H1 (cell line): ENCODE data around the gene CENPA. TPM values are rescaled to one million over a fixed set of nuclear protein-coding genes. Genes with fewer than 3 reads are reported as not detected.

Source experiments
- CTCF ChIA-PET: fragments of 300-600 bp; sonication (Branson Sonifier 250); formaldehyde crosslinking; loops from one replicate; lab custom pipeline; 2021; ENCODE audit not compliant: partially characterized antibody; lab: Charles Lee
- POLR2A ChIA-PET: fragments of 300-600 bp; sonication (Branson Sonifier 250); formaldehyde crosslinking; loops from one replicate; lab custom pipeline; 2021; ENCODE audit warnings: inconsistent platforms; ENCODE audit not compliant: partially characterized antibody; lab: Charles Lee
- DNase-seq, 2 experiments: peaks; one replicate each; pipeline versions ENCODE4 v3.0.0 to v3.0.0-alpha.2; 2010 to 2022; ENCODE audit warnings: low spot score in 2 of 2, low read depth in 1 of 2, mixed read lengths in 1 of 2
- FAIRE-seq: peaks from 2 replicates; lab custom pipeline; 2011; peaks lifted over from hg19 to GRCh38; lab: Jason Lieb, UNC
- H2AFZ ChIP-seq: 2 replicates; pipeline ENCODE4 v1.8.1; 2012; ENCODE audit warnings: low read length, inconsistent platforms
- H2AK5ac ChIP-seq: 2 replicates; pipeline ENCODE4 v1.6.1; 2013; ENCODE audit warnings: low read depth, low read length
- H2BK120ac ChIP-seq: replicated peaks from 2 replicates; pipeline ENCODE3; 2013; ENCODE audit warnings: low read depth, low read length, inconsistent platforms
- H2BK12ac ChIP-seq: 2 replicates; pipeline ENCODE4 v1.6.1; 2013; ENCODE audit warnings: low read depth, low read length
- H2BK15ac ChIP-seq: 2 replicates; pipeline ENCODE4 v1.6.1; 2013; ENCODE audit warnings: low read length
- H2BK20ac ChIP-seq: 2 replicates; pipeline ENCODE4 v1.6.1; 2013; ENCODE audit warnings: low read length
- H2BK5ac ChIP-seq: 2 replicates; pipeline ENCODE4 v1.6.1; 2013; ENCODE audit warnings: low read depth, low read length
- H3K14ac ChIP-seq: 2 replicates; pipeline ENCODE4 v1.6.1; 2013; ENCODE audit warnings: inconsistent platforms; ENCODE audit not compliant: insufficient read length
- H3K18ac ChIP-seq: 2 replicates; pipeline ENCODE4 v1.6.1; 2013; ENCODE audit warnings: low read length; ENCODE audit errors: extremely low read depth
- H3K23ac ChIP-seq: 2 replicates; pipeline ENCODE4 v1.6.1; 2013; ENCODE audit warnings: inconsistent platforms; ENCODE audit not compliant: insufficient read length
- H3K23me2 ChIP-seq: 2 replicates; pipeline ENCODE4 v1.6.1; 2013; ENCODE audit warnings: low read depth, low read length
- H3K27ac ChIP-seq: 2 replicates; pipeline ENCODE4 v1.6.1; 2011; ENCODE audit warnings: low read depth, low read length, inconsistent platforms
- H3K27me3 ChIP-seq, 4 experiments: replicated peaks in 1 of 4; 1 replicate in 1 of 4; 2 replicates in 3 of 4; pipeline versions ENCODE4 v1.6.1 to v1.8.1; 2011 to 2013; ENCODE audit warnings: low read length in 3 of 4, mild to moderate bottlenecking in 3 of 4, inconsistent platforms in 2 of 4, mixed read lengths in 2 of 4, moderate library complexity in 1 of 4; ENCODE audit not compliant: control insufficient read depth in 3 of 4, insufficient read depth in 3 of 4; ENCODE audit errors: extremely low read depth in 1 of 4
- H3K36me3 ChIP-seq, 4 experiments: 2 replicates each; pipeline versions ENCODE4 v1.6.1 to v1.8.1; 2011 to 2013; ENCODE audit warnings: mild to moderate bottlenecking in 4 of 4, low read length in 3 of 4, moderate library complexity in 2 of 4, control low read depth in 1 of 4, inconsistent platforms in 1 of 4; ENCODE audit not compliant: insufficient read depth in 4 of 4, control insufficient read depth in 2 of 4
- H3K4ac ChIP-seq: replicated peaks from 2 replicates; pipeline ENCODE3; 2013; ENCODE audit warnings: low read length, low read depth, mixed read lengths, inconsistent platforms; ENCODE audit not compliant: insufficient read length
- H3K4me1 ChIP-seq, 4 experiments: replicated peaks in 1 of 4; 1 replicate in 1 of 4; 2 replicates in 3 of 4; pipeline versions ENCODE4 v1.6.1 to v1.8.1; 2011 to 2013; ENCODE audit warnings: low read length in 3 of 4, inconsistent platforms in 2 of 4, mixed read lengths in 1 of 4; ENCODE audit not compliant: insufficient read depth in 4 of 4, control insufficient read depth in 3 of 4
- H3K4me2 ChIP-seq, 2 experiments: 2 replicates each; pipeline versions ENCODE4 v1.6.1 to v1.8.1; 2011 to 2013; ENCODE audit warnings: low read depth in 2 of 2, low read length in 2 of 2, control low read depth in 1 of 2, inconsistent platforms in 1 of 2, mild to moderate bottlenecking in 1 of 2; ENCODE audit not compliant: insufficient read depth in 1 of 2
- H3K4me3 ChIP-seq, 4 experiments: fragments of 200-600, 300-600 bp in 1 of 4; sonication (generic), shearing (Covaris generic), sonication (Bioruptor Twin) in 1 of 4; 2 replicates each; pipeline versions ENCODE4 v1.5.1 to v1.8.1; 2011 to 2016; ENCODE audit warnings: low read length in 4 of 4, low read depth in 3 of 4, control low read depth in 2 of 4, inconsistent platforms in 2 of 4, mild to moderate bottlenecking in 2 of 4, mixed read lengths in 1 of 4, moderate library complexity in 1 of 4; ENCODE audit not compliant: insufficient read depth in 2 of 4; ENCODE audit errors: extremely low read depth in 1 of 4
- H3K56ac ChIP-seq: replicated peaks from 2 replicates; pipeline ENCODE3; 2013; ENCODE audit warnings: low read depth, mild to moderate bottlenecking, mixed read lengths, low read length, inconsistent platforms; ENCODE audit not compliant: insufficient read length
- H3K79me1 ChIP-seq: 2 replicates; pipeline ENCODE4 v1.6.1; 2013; ENCODE audit warnings: low read depth, low read length, control low read depth
- H3K79me2 ChIP-seq, 2 experiments: 2 replicates each; pipeline versions ENCODE4 v1.6.1 to v1.8.1; 2012 to 2013; ENCODE audit warnings: low read length in 2 of 2, mild to moderate bottlenecking in 2 of 2, inconsistent platforms in 1 of 2; ENCODE audit not compliant: insufficient read depth in 2 of 2, control insufficient read depth in 1 of 2
- H3K9ac ChIP-seq, 4 experiments: replicated peaks in 1 of 4; 1 replicate in 1 of 4; 2 replicates in 3 of 4; pipeline versions ENCODE4 v1.6.1 to v1.8.1; 2011 to 2013; ENCODE audit warnings: low read depth in 3 of 4, low read length in 3 of 4, control low read depth in 2 of 4, mild to moderate bottlenecking in 2 of 4, moderate library complexity in 2 of 4, inconsistent platforms in 1 of 4; ENCODE audit errors: extremely low read depth in 1 of 4
- H3K9me3 ChIP-seq, 2 experiments: 2 replicates each; pipeline versions ENCODE4 v1.6.1 to v1.8.1; 2012 to 2013; ENCODE audit warnings: mild to moderate bottlenecking in 2 of 2, moderate library complexity in 2 of 2, control low read depth in 1 of 2, inconsistent platforms in 1 of 2, low read depth in 1 of 2, low read length in 1 of 2, mixed read lengths in 1 of 2; ENCODE audit not compliant: insufficient read depth in 2 of 2
- H4K20me1 ChIP-seq, 2 experiments: replicated peaks in 1 of 2; 2 replicates each; pipeline versions ENCODE3 to v1.8.1; 2011 to 2013; ENCODE audit warnings: inconsistent platforms in 2 of 2, low read length in 2 of 2, mild to moderate bottlenecking in 1 of 2; ENCODE audit not compliant: insufficient read depth in 2 of 2, control insufficient read depth in 1 of 2
- H4K5ac ChIP-seq: 2 replicates; pipeline ENCODE4 v1.6.1; 2013; ENCODE audit warnings: low read length, low read depth, mixed read lengths, inconsistent platforms; ENCODE audit not compliant: insufficient read length
- H4K8ac ChIP-seq: 2 replicates; pipeline ENCODE4 v1.8.0; 2013; ENCODE audit warnings: mild to moderate bottlenecking, moderate library complexity, low read length, inconsistent platforms; ENCODE audit not compliant: insufficient read depth; ENCODE audit errors: extremely low read depth
- H4K91ac ChIP-seq: replicated peaks from 2 replicates; pipeline ENCODE3; 2013; ENCODE audit warnings: low read length, mixed read lengths, inconsistent platforms; ENCODE audit not compliant: insufficient read length
- CBX5 ChIP-seq: fragments of 300-800, 300-1000 bp; sonication (generic); IDR thresholded peaks from 2 replicates; pipeline ENCODE4 v1.7.1; 2016; ENCODE audit warnings: antibody characterized with exemption, low read length, low read depth
- HDAC2 ChIP-seq, 2 experiments: fragments of 300-600 bp in 1 of 2; sonication (generic) in 1 of 2; IDR thresholded peaks; 2 replicates each; pipeline ENCODE4 v1.6.1; 2011 to 2012; ENCODE audit warnings: low read depth in 2 of 2, low read length in 2 of 2, mild to moderate bottlenecking in 2 of 2, moderate library complexity in 2 of 2, borderline replicate concordance in 1 of 2, inconsistent platforms in 1 of 2
- SIX5 ChIP-seq: IDR thresholded peaks from 2 replicates; pipeline ENCODE4 v1.6.1; 2011; ENCODE audit warnings: mild to moderate bottlenecking, low read depth, low read length
- WGBS, 2 experiments: shearing (Covaris generic) in 1 of 2; methylation state at CpG; one replicate each; pipeline versions ENCODE4 v1.1.6 to v1.1.7; 2013 to 2015; ENCODE audit warnings: low lambda C conversion rate in 2 of 2, mixed read lengths in 2 of 2, inconsistent platforms in 1 of 2, low coverage in 1 of 2, missing lambda C conversion rate in 1 of 2; ENCODE audit not compliant: insufficient replicate concordance in 2 of 2, insufficient coverage in 1 of 2, insufficient read length in 1 of 2; ENCODE audit errors: extremely low coverage in 1 of 2, missing lambda C conversion rate in 1 of 2; 5-methylcytosine and 5-hydroxymethylcytosine counted together
- polyA plus RNA-seq, 7 experiments: library from polyadenylated mRNA; depleted of rRNA in 3 of 7; stranded (reverse) in 5 of 7; unstranded in 2 of 7; fragments of >200 nt in 5 of 7; fragments of 200-250 nt in 2 of 7; gene quantifications; 1 replicate in 5 of 7; 2 replicates in 1 of 7; 4 replicates in 1 of 7; pipeline versions ENCODE4 v1.2.1 to v1.2.3, GENCODE V29; 2011 to 2013; ENCODE audit warnings: missing spikeins in 2 of 7, mixed read lengths in 2 of 7
- total RNA-seq: library from RNA; stranded (reverse); fragmentation: NEBNext Ultra II Directional; extraction: Animal tissue kit (Norgen Biotek cat#: 25700); gene quantifications from 2 replicates; pipeline ENCODE4 v1.2.1, GENCODE V29; 2021
- TF ChIP-seq, protein P1 (sequence below), 3 experiments: IDR thresholded peaks; 1 replicate in 2 of 3; 2 replicates in 1 of 3; pipeline versions ENCODE4 v1.5.1 to v1.6.1; 2011; ENCODE audit warnings: low read length in 3 of 3, mild to moderate bottlenecking in 3 of 3, inconsistent platforms in 2 of 3, low read depth in 1 of 3, moderate library complexity in 1 of 3; ENCODE audit not compliant: insufficient read depth in 1 of 3; ENCODE audit errors: control extremely low read depth in 1 of 3

Gene CENPA
- total and polyA plus RNA-seq, 2 of the 8 experiments (the other 6 are each of a cell fraction or from before 2014, with no cell fraction given): 19.4 to 30.9 TPM

DNA sequence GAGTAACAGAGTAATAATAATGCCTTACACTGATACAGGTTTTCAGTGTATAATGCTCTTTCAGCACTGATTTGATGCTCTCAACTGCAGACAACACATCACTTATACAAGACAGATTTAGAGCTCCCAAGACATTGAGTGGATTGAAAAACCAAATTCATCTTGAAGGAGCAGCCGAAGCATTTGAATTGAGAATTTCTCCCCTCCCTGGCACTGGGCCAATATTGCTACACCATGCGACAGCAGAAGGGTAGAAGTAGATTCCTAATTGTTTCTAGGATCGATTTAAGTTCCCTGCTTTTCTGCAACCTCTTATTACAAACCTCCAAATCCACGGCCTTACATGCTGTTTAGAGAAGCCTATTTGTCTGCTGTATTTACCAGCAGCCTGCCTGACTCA lies 15.5 kb downstream of the CENPA start:
- Histone ChIP-seq H2BK20ac (no peak overlapping the region), H3K4me1 (no peaks in the 10 kb centered on the region), H4K91ac (no peak overlapping the region), H2BK12ac (no peak overlapping the region), H3K4me3 (no peak overlapping the region), H2AK5ac (no peak overlapping the region), H2BK5ac (no peak overlapping the region), H3K56ac (no peak overlapping the region), H3K4me2 (no peak overlapping the region), H3K18ac (no peak overlapping the region), H3K79me1 (no peaks in the 10 kb centered on the region), H3K27ac (no peak overlapping the region), H4K5ac (no peak overlapping the region), H2BK15ac (no peak overlapping the region), H3K9me3 (no peaks in the 10 kb centered on the region), H3K36me3 (peaks cover 2 to 9% (median 5%) of the 10 kb centered on the region in 4 experiments; a peak in 3 of 8 replicates), H3K23me2 (no peaks in the 10 kb centered on the region), H3K14ac (no peak overlapping the region), H2AFZ (no peak overlapping the region), H3K23ac (no peak overlapping the region), H3K4ac (no peak overlapping the region), H2BK120ac (no peak overlapping the region), H4K20me1 (no peaks in the 10 kb centered on the region), H3K27me3 (no peaks in the 10 kb centered on the region), H3K79me2 (no peaks in the 10 kb centered on the region), H3K9ac (no peak overlapping the region), H4K8ac (no peak overlapping the region)
- ChIA-PET CTCF (no interaction called here), POLR2A (no interaction called here)
- FAIRE-seq (no peak), DNase-seq (no peak)
- WGBS, 2 experiments: 80% methylated on average over 4 of the region's 4 CpGs; no CpG with 5 or more reads in 1 of the 2 experiments
- TF ChIP-seq SIX5 (no peak), HDAC2 (IDR thresholded peaks at IDR 0.05; ENCODE audit: borderline replicate concordance in 1 of 2, low read depth in 2 of 2, low read length in 2 of 2) (no peak), CBX5 (no peak)
- TF ChIP-seq, protein P1, sequence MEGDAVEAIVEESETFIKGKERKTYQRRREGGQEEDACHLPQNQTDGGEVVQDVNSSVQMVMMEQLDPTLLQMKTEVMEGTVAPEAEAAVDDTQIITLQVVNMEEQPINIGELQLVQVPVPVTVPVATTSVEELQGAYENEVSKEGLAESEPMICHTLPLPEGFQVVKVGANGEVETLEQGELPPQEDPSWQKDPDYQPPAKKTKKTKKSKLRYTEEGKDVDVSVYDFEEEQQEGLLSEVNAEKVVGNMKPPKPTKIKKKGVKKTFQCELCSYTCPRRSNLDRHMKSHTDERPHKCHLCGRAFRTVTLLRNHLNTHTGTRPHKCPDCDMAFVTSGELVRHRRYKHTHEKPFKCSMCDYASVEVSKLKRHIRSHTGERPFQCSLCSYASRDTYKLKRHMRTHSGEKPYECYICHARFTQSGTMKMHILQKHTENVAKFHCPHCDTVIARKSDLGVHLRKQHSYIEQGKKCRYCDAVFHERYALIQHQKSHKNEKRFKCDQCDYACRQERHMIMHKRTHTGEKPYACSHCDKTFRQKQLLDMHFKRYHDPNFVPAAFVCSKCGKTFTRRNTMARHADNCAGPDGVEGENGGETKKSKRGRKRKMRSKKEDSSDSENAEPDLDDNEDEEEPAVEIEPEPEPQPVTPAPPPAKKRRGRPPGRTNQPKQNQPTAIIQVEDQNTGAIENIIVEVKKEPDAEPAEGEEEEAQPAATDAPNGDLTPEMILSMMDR (IDR thresholded peaks at IDR 0.05; ENCODE audit: control extremely low read depth in 1 of 3, insufficient read depth in 1 of 3, low read depth in 1 of 3, low read length in 3 of 3): no peak
